Measurements from ENCODE around the gene ADK. TPM values are rescaled to one million over a fixed set of nuclear protein-coding genes. Genes with fewer than 3 reads are reported as not detected.

The ADK gene
- total RNA-seq, 4 donors from 2014 or later: 15.3 to 23.3 (median 20.8) TPM

- no peaks in the 10 kb centered on the region for H3K4me1 ChIP-seq
- ATAC-seq: no peak
These were observed 237.8 kb downstream of the ADK start for GRCh38 chr10:74388801-74389200.

GRCh38 chr10:74391786-74392185, 240.8 kb downstream of the ADK start:
- 61 to 83% methylated on average over 1 of the region's 1 CpG for WGBS, 2 donors (ENCODE audit: low coverage in 1 of 2)
- no peaks in the 10 kb centered on the region for H3K4me1 ChIP-seq
- no peak overlapping the region for H3K27ac ChIP-seq
- no peaks in the 10 kb centered on the region for H3K9me3 ChIP-seq
- no peak overlapping the region for H3K4me3 ChIP-seq
- H3K36me3 ChIP-seq: no peaks in the 10 kb centered on the region
- TF ChIP-seq POLR2AphosphoS5 (IDR thresholded peaks at IDR 0.05): no peak
- TF ChIP-seq POLR2A (IDR thresholded peaks at IDR 0.05): no peak
- no peak for TF ChIP-seq EP300 (IDR thresholded peaks at IDR 0.05)
- TF ChIP-seq, protein P1, sequence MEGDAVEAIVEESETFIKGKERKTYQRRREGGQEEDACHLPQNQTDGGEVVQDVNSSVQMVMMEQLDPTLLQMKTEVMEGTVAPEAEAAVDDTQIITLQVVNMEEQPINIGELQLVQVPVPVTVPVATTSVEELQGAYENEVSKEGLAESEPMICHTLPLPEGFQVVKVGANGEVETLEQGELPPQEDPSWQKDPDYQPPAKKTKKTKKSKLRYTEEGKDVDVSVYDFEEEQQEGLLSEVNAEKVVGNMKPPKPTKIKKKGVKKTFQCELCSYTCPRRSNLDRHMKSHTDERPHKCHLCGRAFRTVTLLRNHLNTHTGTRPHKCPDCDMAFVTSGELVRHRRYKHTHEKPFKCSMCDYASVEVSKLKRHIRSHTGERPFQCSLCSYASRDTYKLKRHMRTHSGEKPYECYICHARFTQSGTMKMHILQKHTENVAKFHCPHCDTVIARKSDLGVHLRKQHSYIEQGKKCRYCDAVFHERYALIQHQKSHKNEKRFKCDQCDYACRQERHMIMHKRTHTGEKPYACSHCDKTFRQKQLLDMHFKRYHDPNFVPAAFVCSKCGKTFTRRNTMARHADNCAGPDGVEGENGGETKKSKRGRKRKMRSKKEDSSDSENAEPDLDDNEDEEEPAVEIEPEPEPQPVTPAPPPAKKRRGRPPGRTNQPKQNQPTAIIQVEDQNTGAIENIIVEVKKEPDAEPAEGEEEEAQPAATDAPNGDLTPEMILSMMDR (IDR thresholded peaks at IDR 0.05): no peak
- H3K27me3 ChIP-seq: no peaks in the 10 kb centered on the region
- ATAC-seq: no peak

More at GRCh38 chr10:74388801-74389200, 237.8 kb downstream of the ADK start:
- TF ChIP-seq, protein P1 (IDR thresholded peaks at IDR 0.05): no peak
- TF ChIP-seq POLR2A (IDR thresholded peaks at IDR 0.05): no peak
- TF ChIP-seq POLR2AphosphoS5 (IDR thresholded peaks at IDR 0.05): no peak
- no peak for TF ChIP-seq EP300 (IDR thresholded peaks at IDR 0.05)
- Histone ChIP-seq H3K27ac (no peak overlapping the region), H3K36me3 (no peaks in the 10 kb centered on the region), H3K4me3 (no peak overlapping the region), H3K27me3 (no peaks in the 10 kb centered on the region), H3K9me3 (no peaks in the 10 kb centered on the region)

DNA sequence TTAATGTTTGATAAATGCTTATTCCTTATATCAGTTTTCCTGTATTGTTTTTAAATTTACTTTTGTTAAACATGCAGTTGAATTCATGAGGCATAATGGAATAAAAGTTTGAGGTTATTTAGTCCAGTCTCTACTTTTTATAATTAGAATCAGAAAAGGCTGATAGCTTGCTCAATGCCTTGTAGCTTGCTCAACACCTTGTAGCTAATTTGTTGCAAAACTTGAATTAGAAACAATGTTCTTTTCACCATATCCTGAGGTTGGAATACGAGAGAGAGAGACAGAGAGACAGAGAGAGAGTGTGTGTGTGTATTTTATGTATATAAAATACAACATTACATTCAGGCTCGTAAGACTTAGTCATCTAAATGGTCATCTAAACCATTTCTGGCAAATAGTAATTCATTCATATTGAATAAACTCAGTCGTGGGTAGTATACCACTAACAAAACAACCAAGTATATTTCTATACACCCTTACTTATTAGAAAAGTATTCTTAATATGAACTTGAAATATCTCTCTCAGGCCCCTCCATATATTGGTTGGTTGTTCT, 243.5 kb downstream of the ADK start:
- TF ChIP-seq, protein P1 (IDR thresholded peaks at IDR 0.05): no peak
- TF ChIP-seq POLR2A (IDR thresholded peaks at IDR 0.05) (no peak), POLR2AphosphoS5 (IDR thresholded peaks at IDR 0.05) (no peak), EP300 (IDR thresholded peaks at IDR 0.05) (no peak)
- ATAC-seq: no peak
- no peaks in the 10 kb centered on the region for H3K36me3 ChIP-seq
- no peak overlapping the region for H3K4me3 ChIP-seq
- no peak overlapping the region for H3K27ac ChIP-seq
- no peaks in the 10 kb centered on the region for H3K4me1 ChIP-seq
- H3K27me3 ChIP-seq: no peaks in the 10 kb centered on the region
- WGBS, 2 donors (ENCODE audit: low coverage in 1 of 2): 83 to 90% methylated on average over 3 of the region's 3 CpGs
- no peaks in the 10 kb centered on the region for H3K9me3 ChIP-seq

GRCh38 chr10:74400186-74400585, 249.2 kb downstream of the ADK start:
- WGBS, 2 donors (ENCODE audit: low coverage in 1 of 2): 89 to 96% methylated on average over 3 of the region's 3 CpGs
- H3K27me3 ChIP-seq: no peaks in the 10 kb centered on the region
- no peak for ATAC-seq
- peaks cover 0 to 9% (median 0%) of the 10 kb centered on the region in 3 donors for H3K9me3 ChIP-seq
- no peaks in the 10 kb centered on the region for H3K4me1 ChIP-seq
- no peak overlapping the region for H3K27ac ChIP-seq
- TF ChIP-seq EP300 (IDR thresholded peaks at IDR 0.05): no peak
- TF ChIP-seq POLR2AphosphoS5 (IDR thresholded peaks at IDR 0.05): no peak
- TF ChIP-seq, protein P1 (IDR thresholded peaks at IDR 0.05): no peak
- no peak for TF ChIP-seq POLR2A (IDR thresholded peaks at IDR 0.05)
- peaks cover 0 to 12% of the 10 kb centered on the region in 2 donors for H3K36me3 ChIP-seq
- H3K4me3 ChIP-seq: no peak overlapping the region

GRCh38 chr10:74406006-74406405, 255.0 kb downstream of the ADK start:
- H3K4me1 ChIP-seq: no peaks in the 10 kb centered on the region

More at GRCh38 chr10:74406006-74406405, 255.0 kb downstream of the ADK start:
- WGBS, 2 donors (ENCODE audit: low coverage in 1 of 2): 50 to 88% methylated on average over 1 of the region's 1 CpG
- ATAC-seq: no peak
- no peaks in the 10 kb centered on the region for H3K27me3 ChIP-seq
- H3K36me3 ChIP-seq: peaks cover 0 to 12% of the 10 kb centered on the region in 2 donors
- H3K9me3 ChIP-seq: peaks cover 0 to 9% (median 0%) of the 10 kb centered on the region in 3 donors
- TF ChIP-seq POLR2AphosphoS5 (IDR thresholded peaks at IDR 0.05) (no peak), POLR2A (IDR thresholded peaks at IDR 0.05) (no peak), EP300 (IDR thresholded peaks at IDR 0.05) (no peak)
- TF ChIP-seq, protein P1 (IDR thresholded peaks at IDR 0.05): no peak
- no peak overlapping the region for H3K4me3 ChIP-seq
- H3K27ac ChIP-seq: no peak overlapping the region

Measured in gastroesophageal sphincter (tissue), 4 donors.